HepG2 (cell line): ENCODE data around the gene MORN1. TPM values are rescaled to one million over a fixed set of nuclear protein-coding genes. Genes with fewer than 3 reads are reported as not detected.

Experiments
- ATAC-seq: fragments of 200-7000 bp; cut with Tn5 transposase; 3 replicates; pipeline ENCODE4 v1.9.1; 2020; ENCODE audit warnings: mild to moderate bottlenecking, moderate library complexity
- BruUV-seq: library from RNA; stranded (reverse); fragments of 400-500 nt; replicated peaks from 2 replicates; lab custom pipeline; 2021; lab: Mats Ljungman, UMichigan
- CTCF ChIA-PET: fragments of 300-600 bp; formaldehyde crosslinking; extraction: SDS; loops from one replicate; lab custom pipeline; 2021; ENCODE audit warnings: low total read pairs, inconsistent platforms, low intra/inter-chr PET ratio; lab: Yijun Ruan, JAX
- POLR2A ChIA-PET: fragments of 350-600 bp; sonication (Branson Sonifier 250); formaldehyde crosslinking; loops from one replicate; lab custom pipeline; 2020; ENCODE audit warnings: antibody characterized with exemption, inconsistent platforms; lab: Yijun Ruan, JAX
- DNase-seq: peaks from one replicate; pipeline ENCODE4 v3.0.0-alpha.2; 2015; ENCODE audit warnings: low spot score
- FAIRE-seq: peaks from 3 replicates; lab custom pipeline; 2011; peaks lifted over from hg19 to GRCh38; lab: Jason Lieb, UNC
- H2AFZ ChIP-seq: one replicate; pipeline ENCODE4 v1.6.1; 2011; ENCODE audit warnings: low read length, inconsistent platforms
- H3K27ac ChIP-seq: fragments of 300-600 bp; 3 replicates; pipeline ENCODE4 v1.8.0; 2011; ENCODE audit warnings: mixed run types, mild to moderate bottlenecking, mixed read lengths, low read length, inconsistent platforms; ENCODE audit not compliant: insufficient read depth; ENCODE audit errors: extremely low read length
- H3K27me3 ChIP-seq, 2 experiments: fragments of 200-600 bp in 1 of 2; 2 replicates in 1 of 2; 3 replicates in 1 of 2; pipeline versions ENCODE4 v1.6.0 to v1.8.0; 2011; ENCODE audit warnings: low read length in 2 of 2, mild to moderate bottlenecking in 2 of 2, moderate library complexity in 2 of 2, inconsistent platforms in 1 of 2; ENCODE audit not compliant: insufficient read depth in 2 of 2, control insufficient read depth in 1 of 2
- H3K36me3 ChIP-seq, 2 experiments: fragments of 200-600 bp in 1 of 2; replicated peaks in 1 of 2; 2 replicates in 1 of 2; 3 replicates in 1 of 2; pipeline versions ENCODE4 v1.5.1 to v1.8.0; 2011; ENCODE audit warnings: low read length in 2 of 2, inconsistent platforms in 1 of 2; ENCODE audit not compliant: insufficient read depth in 2 of 2, control insufficient read depth in 1 of 2
- H3K4me1 ChIP-seq: 2 replicates; pipeline ENCODE4 v1.5.1; 2012; ENCODE audit warnings: low read length, inconsistent platforms; ENCODE audit not compliant: insufficient read depth
- H3K4me2 ChIP-seq: 2 replicates; pipeline ENCODE4 v1.6.0; 2011; ENCODE audit warnings: low read depth, low read length, inconsistent platforms
- H3K4me3 ChIP-seq, 3 experiments: fragments of 200-600 bp in 1 of 3; sonication (generic), shearing (Covaris generic) in 1 of 3; replicated peaks in 1 of 3; 2 replicates each; pipeline ENCODE4 v1.5.1; 2011 to 2016; ENCODE audit warnings: low read length in 3 of 3, inconsistent platforms in 2 of 3, low read depth in 2 of 3, mild to moderate bottlenecking in 2 of 3, control low read depth in 1 of 3, mixed read lengths in 1 of 3; ENCODE audit not compliant: insufficient read depth in 1 of 3
- H3K79me2 ChIP-seq: one replicate; pipeline ENCODE4 v1.6.1; 2011; ENCODE audit warnings: low read length, inconsistent platforms; ENCODE audit not compliant: insufficient read depth
- H3K9ac ChIP-seq: 2 replicates; pipeline ENCODE4 v1.6.0; 2011; ENCODE audit warnings: mild to moderate bottlenecking, low read depth, low read length, inconsistent platforms; ENCODE audit not compliant: insufficient read depth
- H3K9me3 ChIP-seq: 2 replicates; pipeline ENCODE4 v1.5.1; 2012; ENCODE audit warnings: mild to moderate bottlenecking, low read length
- H4K20me1 ChIP-seq: 2 replicates; pipeline ENCODE4 v1.6.0; 2011; ENCODE audit warnings: inconsistent platforms, mild to moderate bottlenecking, low read length, moderate library complexity; ENCODE audit not compliant: insufficient read depth
- HNF4A ChIP-seq: sonication (generic); formaldehyde crosslinking; IDR thresholded peaks from 2 replicates; pipeline ENCODE4 v1.4.0; 2020; ENCODE audit warnings: missing genetic modification reagents
- KDM3A ChIP-seq: IDR thresholded peaks from 2 replicates; pipeline ENCODE4 v1.6.1; 2018; ENCODE audit warnings: low read depth, missing compliant biosample characterization
- KMT2A ChIP-seq: sonication (generic); formaldehyde crosslinking; IDR thresholded peaks from 2 replicates; pipeline ENCODE4 v1.4.0; 2020; ENCODE audit warnings: missing genetic modification reagents
- NFE2 ChIP-seq: sonication (generic); formaldehyde crosslinking; IDR thresholded peaks from 2 replicates; pipeline ENCODE4 v1.4.0; 2020; ENCODE audit warnings: missing genetic modification reagents
- NR2C2 ChIP-seq: sonication (generic); formaldehyde crosslinking; IDR thresholded peaks from 2 replicates; pipeline ENCODE4 v1.4.0; 2020; ENCODE audit warnings: missing genetic modification reagents, mild to moderate bottlenecking, moderate library complexity, borderline replicate concordance
- NR2F1 ChIP-seq, 2 experiments: fragments of 450-650 bp in 1 of 2; formaldehyde crosslinking in 1 of 2; IDR thresholded peaks; 2 replicates each; pipeline versions ENCODE4 v1.5.0 to v1.6.1; 2016 to 2020; ENCODE audit warnings: mild to moderate bottlenecking in 1 of 2, missing compliant biosample characterization in 1 of 2, missing genetic modification reagents in 1 of 2, moderate library complexity in 1 of 2
- NR2F6 ChIP-seq, 2 experiments: IDR thresholded peaks; 2 replicates each; pipeline ENCODE4 v1.6.1; 2016; ENCODE audit warnings: antibody characterized with exemption in 1 of 2, mild to moderate bottlenecking in 1 of 2
- NRL ChIP-seq: sonication (generic); formaldehyde crosslinking; IDR thresholded peaks from 2 replicates; pipeline ENCODE4 v1.5.0; 2020; ENCODE audit warnings: missing genetic modification reagents, mild to moderate bottlenecking, moderate library complexity, borderline replicate concordance
- RARA ChIP-seq: IDR thresholded peaks from 2 replicates; pipeline ENCODE4 v1.6.1; 2016; ENCODE audit warnings: missing genetic modification reagents, missing compliant biosample characterization
- REPIN1 ChIP-seq: sonication (generic); formaldehyde crosslinking; IDR thresholded peaks from 2 replicates; pipeline ENCODE4 v1.8.0; 2022; ENCODE audit warnings: missing genetic modification reagents, low read depth, mild to moderate bottlenecking, borderline replicate concordance
- RXRA ChIP-seq: sonication (generic); formaldehyde crosslinking; IDR thresholded peaks from 2 replicates; pipeline ENCODE4 v1.5.1; 2020; ENCODE audit warnings: missing genetic modification reagents
- SOX13 ChIP-seq, 3 experiments: fragments of 450-650 bp in 1 of 3; sonication (generic) in 1 of 3; formaldehyde crosslinking in 1 of 3; IDR thresholded peaks in 2 of 3; conservative IDR thresholded peaks in 1 of 3; 2 replicates each; pipeline versions ENCODE4 v1.5.0 to v1.6.1; 2016 to 2020; ENCODE audit warnings: antibody characterized with exemption in 1 of 3, mild to moderate bottlenecking in 1 of 3, missing compliant biosample characterization in 1 of 3, missing genetic modification reagents in 1 of 3, moderate library complexity in 1 of 3
- ZFP90 ChIP-seq: sonication (generic); formaldehyde crosslinking; IDR thresholded peaks from 2 replicates; pipeline ENCODE4 v1.8.0; 2022; ENCODE audit warnings: missing genetic modification reagents, mild to moderate bottlenecking, inconsistent platforms, borderline replicate concordance
- ZFY ChIP-seq: sonication (generic); formaldehyde crosslinking; IDR thresholded peaks from 2 replicates; pipeline ENCODE4 v1.4.0; 2020; ENCODE audit warnings: missing genetic modification reagents
- whole genome bisulfite sequencing: methylation state at CpG from one replicate; pipeline ENCODE4 v1.1.6; 2017; ENCODE audit warnings: low lambda C conversion rate; 5-methylcytosine and 5-hydroxymethylcytosine counted together
- in situ Hi-C: cut with HindIII; loops from 2 replicates; pipeline ENCODE4 v1.10.0; 2017; ENCODE audit warnings: low pct_unique_long_range_greater_than_20kb; ENCODE audit not compliant: extremely low pct_ligation_motif_present
- intact Hi-C: fragments of 100-400 bp; cut with micrococcal nuclease; formaldehyde crosslinking; loops from one replicate; pipeline ENCODE4 v1.10.0; 2022; ENCODE audit not compliant: unreplicated experiment
- polyA plus RNA-seq, 8 experiments: library from polyadenylated mRNA; depleted of rRNA in 3 of 8; stranded (reverse) in 7 of 8; unstranded in 1 of 8; fragments of >200 nt; fragmentation: Illumina TruSeq in 4 of 8; extraction: Trizol in 4 of 8; gene quantifications; 2 replicates each; pipeline versions ENCODE4 v1.2.1 to v1.2.3, GENCODE V29; 2011 to 2016; ENCODE audit warnings: low read depth in 4 of 8, missing spikeins in 1 of 8, mixed read lengths in 1 of 8; ENCODE audit not compliant: insufficient read depth in 1 of 8
- total RNA-seq, 5 experiments: library from RNA; depleted of rRNA; stranded (reverse); fragments of >200 nt; fragmentation: Illumina TruSeq; extraction: Trizol; gene quantifications; 2 replicates each; pipeline ENCODE4 v1.2.3, GENCODE V29; 2016; ENCODE audit warnings: low read depth in 1 of 5
- TF ChIP-seq, protein P1 (sequence below): sonication (generic); formaldehyde crosslinking; IDR thresholded peaks from 2 replicates; pipeline ENCODE4 v1.4.0; 2020; ENCODE audit warnings: missing genetic modification reagents
- TF ChIP-seq, protein P2 (sequence below): sonication (generic); formaldehyde crosslinking; IDR thresholded peaks from 2 replicates; pipeline ENCODE4 v1.4.0; 2020; ENCODE audit warnings: missing genetic modification reagents

MORN1 gene
- total and polyA plus RNA-seq, 2 of the 13 experiments (the other 11 are each of a cell fraction or from before 2014, with no cell fraction given): 3.1 to 6.5 TPM

DNA sequence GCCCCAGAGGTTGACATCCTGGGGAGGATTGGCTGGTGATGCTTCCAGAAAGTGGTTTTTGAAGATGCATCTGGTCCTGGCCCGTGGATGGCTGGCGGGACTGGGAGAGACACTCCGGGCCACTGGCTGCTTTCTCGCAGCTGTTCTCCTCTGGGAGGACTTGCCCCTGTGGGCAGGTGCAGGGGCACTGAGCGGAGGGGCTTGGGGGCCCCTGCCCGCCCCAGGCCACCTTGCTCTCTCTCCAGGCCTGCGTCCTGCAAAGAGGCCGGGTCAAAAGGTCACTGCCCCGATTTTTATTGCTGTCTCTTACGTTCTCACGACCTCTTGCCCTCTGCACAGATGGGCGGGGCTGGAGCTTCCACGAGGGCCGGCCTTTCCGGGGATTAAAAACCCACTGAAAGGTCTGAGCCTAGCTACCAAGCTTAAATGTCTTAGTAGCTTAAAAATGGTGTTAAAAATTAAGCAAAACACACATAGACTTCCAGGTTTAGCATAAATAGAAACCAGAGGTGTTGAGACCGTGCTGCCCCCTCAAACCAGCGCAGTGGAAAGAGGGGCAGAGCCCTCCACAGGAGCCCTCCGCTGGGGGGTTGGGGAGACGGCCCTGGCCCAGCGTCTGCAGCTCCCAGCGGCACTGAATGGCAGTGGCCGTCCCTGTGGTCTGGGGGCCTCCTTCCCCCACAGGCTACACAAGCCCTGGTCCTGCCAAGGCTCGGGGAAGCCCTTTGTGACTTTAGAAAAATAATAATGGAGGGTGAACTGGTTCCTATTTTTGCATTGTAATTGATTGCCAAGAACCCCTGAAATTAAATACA is 119.3 kb downstream of the MORN1 start:
- no peaks in the 10 kb centered on the region for H3K9me3 ChIP-seq
- H3K79me2 ChIP-seq: peaks cover 90% of the 10 kb centered on the region
- peak overlapping the region; percentile 80 for H3K4me2 ChIP-seq
- in situ Hi-C loops (no loop called here), intact Hi-C loops (no loop called here)
- H2AFZ ChIP-seq: no peak overlapping the region
- BruUV-seq: no TSS peak
- ATAC-seq (no peak; the same call in 1 of the 3 replicates), DNase-seq (no peak), FAIRE-seq (no peak)
- H3K36me3 ChIP-seq: peaks cover 2 to 5% of the 10 kb centered on the region in 2 experiments; a peak in 3 of 5 replicates
- WGBS: 77% methylated on average over 9 of the region's 23 CpGs
- H3K4me1 ChIP-seq: peaks cover 66% of the 10 kb centered on the region
- H4K20me1 ChIP-seq: peaks cover 75% of the 10 kb centered on the region
- POLR2A ChIA-PET: interaction anchor here (0.6 kb wide), 1 partner anchor 22 kb away, joined by 3 read pairs; no protein-coding TSS in a partner anchor
- H3K9ac ChIP-seq: 0 out of 2 replicates have a peak overlapping the region, but pooled peaks have one; percentile 47
- peak overlapping the region; percentile 59 for H3K27ac ChIP-seq
- peak overlapping the region in 1 of 3 experiments; percentile 53; a peak in 1 of 6 replicates for H3K4me3 ChIP-seq
- CTCF ChIA-PET: no interaction called here
- no peaks in the 10 kb centered on the region for H3K27me3 ChIP-seq
- TF ChIP-seq NFE2 (CRISPR knock-in tag): no peak
- peak; percentile 44 for TF ChIP-seq HNF4A (CRISPR knock-in tag)
- no peak for TF ChIP-seq KDM3A (CRISPR knock-in tag)
- TF ChIP-seq, protein P1, sequence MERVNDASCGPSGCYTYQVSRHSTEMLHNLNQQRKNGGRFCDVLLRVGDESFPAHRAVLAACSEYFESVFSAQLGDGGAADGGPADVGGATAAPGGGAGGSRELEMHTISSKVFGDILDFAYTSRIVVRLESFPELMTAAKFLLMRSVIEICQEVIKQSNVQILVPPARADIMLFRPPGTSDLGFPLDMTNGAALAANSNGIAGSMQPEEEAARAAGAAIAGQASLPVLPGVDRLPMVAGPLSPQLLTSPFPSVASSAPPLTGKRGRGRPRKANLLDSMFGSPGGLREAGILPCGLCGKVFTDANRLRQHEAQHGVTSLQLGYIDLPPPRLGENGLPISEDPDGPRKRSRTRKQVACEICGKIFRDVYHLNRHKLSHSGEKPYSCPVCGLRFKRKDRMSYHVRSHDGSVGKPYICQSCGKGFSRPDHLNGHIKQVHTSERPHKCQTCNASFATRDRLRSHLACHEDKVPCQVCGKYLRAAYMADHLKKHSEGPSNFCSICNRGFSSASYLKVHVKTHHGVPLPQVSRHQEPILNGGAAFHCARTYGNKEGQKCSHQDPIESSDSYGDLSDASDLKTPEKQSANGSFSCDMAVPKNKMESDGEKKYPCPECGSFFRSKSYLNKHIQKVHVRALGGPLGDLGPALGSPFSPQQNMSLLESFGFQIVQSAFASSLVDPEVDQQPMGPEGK (CRISPR knock-in tag): peak; percentile 19; the same call in 1 of the 2 replicates
- peak; percentile 79 for TF ChIP-seq RARA
- TF ChIP-seq, protein P2, sequence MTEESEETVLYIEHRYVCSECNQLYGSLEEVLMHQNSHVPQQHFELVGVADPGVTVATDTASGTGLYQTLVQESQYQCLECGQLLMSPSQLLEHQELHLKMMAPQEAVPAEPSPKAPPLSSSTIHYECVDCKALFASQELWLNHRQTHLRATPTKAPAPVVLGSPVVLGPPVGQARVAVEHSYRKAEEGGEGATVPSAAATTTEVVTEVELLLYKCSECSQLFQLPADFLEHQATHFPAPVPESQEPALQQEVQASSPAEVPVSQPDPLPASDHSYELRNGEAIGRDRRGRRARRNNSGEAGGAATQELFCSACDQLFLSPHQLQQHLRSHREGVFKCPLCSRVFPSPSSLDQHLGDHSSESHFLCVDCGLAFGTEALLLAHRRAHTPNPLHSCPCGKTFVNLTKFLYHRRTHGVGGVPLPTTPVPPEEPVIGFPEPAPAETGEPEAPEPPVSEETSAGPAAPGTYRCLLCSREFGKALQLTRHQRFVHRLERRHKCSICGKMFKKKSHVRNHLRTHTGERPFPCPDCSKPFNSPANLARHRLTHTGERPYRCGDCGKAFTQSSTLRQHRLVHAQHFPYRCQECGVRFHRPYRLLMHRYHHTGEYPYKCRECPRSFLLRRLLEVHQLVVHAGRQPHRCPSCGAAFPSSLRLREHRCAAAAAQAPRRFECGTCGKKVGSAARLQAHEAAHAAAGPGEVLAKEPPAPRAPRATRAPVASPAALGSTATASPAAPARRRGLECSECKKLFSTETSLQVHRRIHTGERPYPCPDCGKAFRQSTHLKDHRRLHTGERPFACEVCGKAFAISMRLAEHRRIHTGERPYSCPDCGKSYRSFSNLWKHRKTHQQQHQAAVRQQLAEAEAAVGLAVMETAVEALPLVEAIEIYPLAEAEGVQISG: 0 out of 2 replicates have a peak, but pooled peaks have one; percentile 23
- peak; percentile 47; the same call in 1 of the 2 replicates for TF ChIP-seq RXRA
- TF ChIP-seq NR2F6 (IDR thresholded peaks at IDR 0.05): peak; percentile 87
- TF ChIP-seq NR2F6 (CRISPR knock-in tag; IDR thresholded peaks at IDR 0.05): peak; percentile 90
- TF ChIP-seq NRL (CRISPR knock-in tag): no peak
- TF ChIP-seq KMT2A (CRISPR knock-in tag): 0 out of 2 replicates have a peak, but pooled peaks have one; percentile 10
- TF ChIP-seq ZFP90 (CRISPR knock-in tag): peak; percentile 42; the same call in 1 of the 2 replicates
- no peak for TF ChIP-seq SOX13 (IDR thresholded peaks at IDR 0.05)
- 0 out of 4 replicates have a peak, but pooled peaks of 1 of the 2 experiments have one; percentile 17 for TF ChIP-seq SOX13 (CRISPR knock-in tag; conservative IDR thresholded peaks at IDR 0.05 in 1 of 2, IDR thresholded peaks at IDR 0.05 in 1 of 2)
- TF ChIP-seq REPIN1 (CRISPR knock-in tag): no peak
- peak; percentile 44; the same call in 1 of the 2 replicates for TF ChIP-seq NR2C2
- peak; percentile 25; the same call in 1 of the 2 replicates for TF ChIP-seq ZFY (CRISPR knock-in tag)
- TF ChIP-seq NR2F1 (CRISPR knock-in tag; IDR thresholded peaks at IDR 0.05): peak; percentile 52 to 59; a peak in 2 of 4 replicates
